B cell (primary cell): Measurements from ENCODE around the gene COL13A1.

Source experiments
- EZH2 ChIP-seq: IDR thresholded peaks from 2 replicates; pipeline ENCODE4 v1.6.1; 2012; ENCODE audit warnings: borderline replicate concordance, low read depth, mild to moderate bottlenecking, moderate library complexity, low read length; ENCODE audit not compliant: insufficient read depth, poor library complexity, severe bottlenecking
- TF ChIP-seq, protein P1 (sequence below): fragments of 200-600 bp; IDR thresholded peaks from one replicate; pipeline ENCODE4 v1.8.0; 2022; ENCODE audit warnings: antibody characterized with exemption, mild to moderate bottlenecking

DNA sequence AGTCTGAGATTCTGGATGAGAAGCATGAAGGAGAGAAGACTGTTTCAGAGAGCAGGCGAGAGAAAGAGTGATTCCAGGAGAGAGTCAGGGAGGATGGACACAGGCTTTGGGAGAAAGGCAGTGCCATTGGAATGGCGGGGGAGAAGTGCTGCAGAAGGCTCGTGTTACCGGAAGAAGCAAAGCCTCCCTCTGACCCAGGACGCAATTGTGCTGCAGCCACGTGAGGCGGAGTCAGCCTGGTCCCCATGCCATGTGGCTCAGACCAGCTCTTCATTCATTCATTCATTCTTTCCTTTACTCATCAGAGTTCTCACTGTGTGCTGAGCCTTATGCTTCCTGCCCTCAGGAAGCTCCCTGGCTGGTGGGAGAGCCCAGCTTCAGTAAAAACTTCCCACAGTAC is 49.2 kb upstream of the COL13A1 start:
- TF ChIP-seq, protein P1, sequence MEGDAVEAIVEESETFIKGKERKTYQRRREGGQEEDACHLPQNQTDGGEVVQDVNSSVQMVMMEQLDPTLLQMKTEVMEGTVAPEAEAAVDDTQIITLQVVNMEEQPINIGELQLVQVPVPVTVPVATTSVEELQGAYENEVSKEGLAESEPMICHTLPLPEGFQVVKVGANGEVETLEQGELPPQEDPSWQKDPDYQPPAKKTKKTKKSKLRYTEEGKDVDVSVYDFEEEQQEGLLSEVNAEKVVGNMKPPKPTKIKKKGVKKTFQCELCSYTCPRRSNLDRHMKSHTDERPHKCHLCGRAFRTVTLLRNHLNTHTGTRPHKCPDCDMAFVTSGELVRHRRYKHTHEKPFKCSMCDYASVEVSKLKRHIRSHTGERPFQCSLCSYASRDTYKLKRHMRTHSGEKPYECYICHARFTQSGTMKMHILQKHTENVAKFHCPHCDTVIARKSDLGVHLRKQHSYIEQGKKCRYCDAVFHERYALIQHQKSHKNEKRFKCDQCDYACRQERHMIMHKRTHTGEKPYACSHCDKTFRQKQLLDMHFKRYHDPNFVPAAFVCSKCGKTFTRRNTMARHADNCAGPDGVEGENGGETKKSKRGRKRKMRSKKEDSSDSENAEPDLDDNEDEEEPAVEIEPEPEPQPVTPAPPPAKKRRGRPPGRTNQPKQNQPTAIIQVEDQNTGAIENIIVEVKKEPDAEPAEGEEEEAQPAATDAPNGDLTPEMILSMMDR = no peak
- no peak for TF ChIP-seq EZH2
